Neural progenitor cell (in vitro differentiated cells): ENCODE data around the gene TMEM266.

Source experiments
- CTCF ChIP-seq: fragments of 200-600 bp; sonication (generic); IDR thresholded peaks from 2 replicates; pipeline ENCODE4 v1.5.1; 2017; ENCODE audit warnings: antibody characterized with exemption, mild to moderate bottlenecking
- EZH2phosphoT487 ChIP-seq: fragments of 200-600 bp; sonication (generic); IDR thresholded peaks from 2 replicates; pipeline ENCODE4 v1.6.1; 2017; ENCODE audit warnings: antibody characterized with exemption

GRCh38 chr15:76011627-76012551 is 47.9 kb upstream of the TMEM266 start, which contains the start of gene NRG4:
- TF ChIP-seq CTCF (no peak), EZH2phosphoT487 (no peak)
